Sigmoid colon (tissue), 7 donors: ENCODE measurements around the gene CARMIL1. TPM values are rescaled to one million over a fixed set of nuclear protein-coding genes. Genes with fewer than 3 reads are reported as not detected.

Source experiments
- DNase-seq: peaks from one replicate; pipeline ENCODE4 v3.0.0-alpha.2; 2019
- H3K27ac ChIP-seq, 4 donors: fragments of 200-600 bp; sonication (generic); one replicate each; pipeline ENCODE4 v1.5.1; 2016 to 2019; ENCODE audit warnings: mild to moderate bottlenecking in 1 of 4
- H3K27me3 ChIP-seq, 3 donors: fragments of 200-600 bp; sonication (generic); one replicate each; pipeline ENCODE4 v1.5.1; 2019; ENCODE audit warnings: mild to moderate bottlenecking in 1 of 3
- H3K36me3 ChIP-seq, 4 donors: fragments of 200-600 bp; sonication (generic); one replicate each; pipeline ENCODE4 v1.5.1; 2016 to 2019
- H3K4me1 ChIP-seq, 4 donors: fragments of 200-600 bp; sonication (generic); one replicate each; pipeline ENCODE4 v1.5.1; 2017 to 2019
- H3K4me3 ChIP-seq, 4 donors: fragments of 200-600 bp; sonication (generic); one replicate each; pipeline ENCODE4 v1.5.1; 2017 to 2019; ENCODE audit warnings: mild to moderate bottlenecking in 2 of 4, moderate library complexity in 1 of 4
- H3K9me3 ChIP-seq, 4 donors: fragments of 200-600 bp in 3 of 4; sonication (generic) in 3 of 4; one replicate each; pipeline versions ENCODE4 v1.5.1 to v1.6.1; 2013 to 2019
- CTCF ChIP-seq, 4 experiments: fragments of 450-650 bp in 3 of 4; fragments of 200-600 bp in 1 of 4; IDR thresholded peaks; one replicate each; pipeline ENCODE4 v1.5.1; 2016 to 2019; ENCODE audit warnings: antibody characterized with exemption in 4 of 4, mild to moderate bottlenecking in 3 of 4, moderate library complexity in 2 of 4
- EP300 ChIP-seq, 4 donors: sonication (generic); formaldehyde crosslinking; IDR thresholded peaks; one replicate each; pipeline ENCODE4 v1.6.1; 2017; ENCODE audit warnings: antibody characterized with exemption in 4 of 4
- POLR2A ChIP-seq, 2 donors: fragments of 450-650 bp; IDR thresholded peaks; one replicate each; pipeline ENCODE4 v1.6.1; 2016; ENCODE audit warnings: antibody characterized with exemption in 2 of 2, mild to moderate bottlenecking in 2 of 2, moderate library complexity in 2 of 2
- POLR2AphosphoS5 ChIP-seq, 4 donors: sonication (generic); formaldehyde crosslinking; IDR thresholded peaks; one replicate each; pipeline ENCODE4 v1.6.1; 2017; ENCODE audit warnings: antibody characterized with exemption in 4 of 4
- WGBS, 2 donors: extraction: QIAGEN DNeasy Blood & Tissue Kit; methylation state at CpG; one replicate each; pipeline ENCODE4 v1.1.7; 2013; 5-methylcytosine and 5-hydroxymethylcytosine counted together
- intact Hi-C: fragments of 100-400 bp; cut with DNase I; formaldehyde crosslinking; loops from one replicate; pipeline ENCODE4 v1.15.1; 2023
- polyA plus RNA-seq, 3 donors: library from polyadenylated mRNA; stranded (reverse); fragments of 200-250 nt; gene quantifications; one replicate each; pipeline ENCODE4 v1.2.3, GENCODE V29; 2013
- total RNA-seq, 4 donors: library from RNA; depleted of rRNA; stranded (reverse); fragments of >200 nt; gene quantifications; one replicate each; pipeline ENCODE4 v1.1.0, GENCODE V29; 2016
- donor health status: healthy with polysubstance abuse.
- donor health status: Bipolar disorder and iron deficiency.
- donor health status: healthy.

Gene CARMIL1
- total RNA-seq (1 to 10 TPM; 3.4 to 8.2 (median 7.4) TPM), polyA plus RNA-seq (10 to 100 TPM; 21.0 to 24.0 (median 23.9) TPM)

GRCh38 chr6:25278914-25279747 is at the start of gene CARMIL1:
CARMIL1 (plus strand) TSS chr6:25279374; CDS start chr6:25279796, 422 bp downstream.
- intact Hi-C loops: loop anchor here (2.0 to 5.0 kb wide), 2 partner anchors 212 to 278 kb away; no protein-coding TSS in a partner anchor
- 0% methylated on average over 81 of the region's 81 CpGs for WGBS, 2 donors
- DNase-seq: peak; percentile 87
- Histone ChIP-seq H3K4me1 (peaks cover 0 to 25% (median 20%) of the 10 kb centered on the region in 4 donors), H3K36me3 (no peaks in the 10 kb centered on the region), H3K4me3 (peak within 1 kb of the TSS; percentile 55 to 71 (median 66)), H3K27ac (peak within 1 kb of the TSS; percentile 16 to 66 (median 58)), H3K9me3 (no peaks in the 10 kb centered on the region), H3K27me3 (peaks cover 0 to 12% (median 0%) of the 10 kb centered on the region in 3 donors)
- no peak for TF ChIP-seq EP300 (IDR thresholded peaks at IDR 0.05)
- TF ChIP-seq POLR2A (IDR thresholded peaks at IDR 0.05): peak in 1 of 2 donors; percentile 16
- TF ChIP-seq CTCF (IDR thresholded peaks at IDR 0.05): peak; percentile 17 to 62 (median 46)
- TF ChIP-seq POLR2AphosphoS5 (IDR thresholded peaks at IDR 0.05): peak in 1 of 4 donors; percentile 6

- WGBS, 2 donors: 46 to 49% methylated on average over 1 of the region's 1 CpG
These were observed 49.4 kb upstream of the CARMIL1 start for GRCh38 chr6:25229671-25230321.

GRCh38 chr6:25232479-25232878 is 46.7 kb upstream of the CARMIL1 start:
- no peak overlapping the region for H3K4me3 ChIP-seq
- peaks cover 0 to 3% (median under 1%) of the 10 kb centered on the region in 4 donors for H3K4me1 ChIP-seq
- no peaks in the 10 kb centered on the region for H3K36me3 ChIP-seq
- H3K9me3 ChIP-seq: no peaks in the 10 kb centered on the region
- intact Hi-C loops: no loop called here
- H3K27ac ChIP-seq: no peak overlapping the region
- H3K27me3 ChIP-seq: no peaks in the 10 kb centered on the region
- TF ChIP-seq POLR2AphosphoS5 (IDR thresholded peaks at IDR 0.05) (no peak), POLR2A (IDR thresholded peaks at IDR 0.05) (no peak), EP300 (IDR thresholded peaks at IDR 0.05) (no peak), CTCF (IDR thresholded peaks at IDR 0.05) (no peak)
- WGBS, 2 donors: 90 to 95% methylated on average over 13 of the region's 13 CpGs
- no peak for DNase-seq

More at GRCh38 chr6:25229671-25230321, 49.4 kb upstream of the CARMIL1 start:
- Histone ChIP-seq H3K9me3 (no peaks in the 10 kb centered on the region), H3K27ac (no peak overlapping the region), H3K4me1 (no peaks in the 10 kb centered on the region), H3K4me3 (no peak overlapping the region), H3K36me3 (no peaks in the 10 kb centered on the region), H3K27me3 (no peaks in the 10 kb centered on the region)
- TF ChIP-seq POLR2A (IDR thresholded peaks at IDR 0.05) (no peak), CTCF (IDR thresholded peaks at IDR 0.05) (no peak), EP300 (IDR thresholded peaks at IDR 0.05) (no peak), POLR2AphosphoS5 (IDR thresholded peaks at IDR 0.05) (no peak)
- no peak for DNase-seq
- intact Hi-C loops: no loop called here

- Histone ChIP-seq H3K4me3 (no peak overlapping the region), H3K27me3 (no peaks in the 10 kb centered on the region), H3K9me3 (no peaks in the 10 kb centered on the region), H3K4me1 (peaks cover 0 to 11% (median 3%) of the 10 kb centered on the region in 4 donors), H3K36me3 (no peaks in the 10 kb centered on the region), H3K27ac (no peak overlapping the region)
- intact Hi-C loops: no loop called here
- no peak for DNase-seq
- TF ChIP-seq CTCF (IDR thresholded peaks at IDR 0.05) (no peak), POLR2A (IDR thresholded peaks at IDR 0.05) (no peak), EP300 (IDR thresholded peaks at IDR 0.05) (no peak), POLR2AphosphoS5 (IDR thresholded peaks at IDR 0.05) (no peak)
- 91 to 92% methylated on average over 1 of the region's 1 CpG for WGBS, 2 donors
These were observed 45.9 kb upstream of the CARMIL1 start for GRCh38 chr6:25233226-25233625.
